GM18526 (cell line): ENCODE data around the gene RNASEH2A.

Source experiments
- POLR2A ChIP-seq: IDR thresholded peaks from 3 replicates; pipeline ENCODE4 v1.6.1; 2011; ENCODE audit not compliant: insufficient read length; ENCODE audit errors: extremely low read depth

The RNASEH2A gene

GRCh38 chr19:12858041-12858928 is 51.9 kb downstream of the RNASEH2A start:
- no peak for TF ChIP-seq POLR2A

- TF ChIP-seq POLR2A: no peak
Observed at GRCh38 chr19:12859546-12859945, 53.2 kb downstream of the RNASEH2A start.
